Stimulated activated CD8-positive, alpha-beta memory T cell treated with anti-CD3 and anti-CD28 coated beads, Interleukin-12 subunit alpha, Interleukin-12 subunit beta, amount 100 ng/mL, for 24 hours (primary cell): ENCODE data around the gene KAT8.
"Not testable (repeated sequence)": the region's sequence is repeated elsewhere in the genome, so short reads cannot be mapped to it uniquely, and the experiment has no call there.

Experiments used
- DNase-seq: peaks from one replicate; pipeline ENCODE4 v3.0.0-alpha.2; 2020; ENCODE audit errors: extremely low read depth

Gene KAT8

GRCh38 chr16:31083981-31084380, 33.5 kb upstream of the KAT8 start:
- no peak for DNase-seq

- no peak for DNase-seq
These were observed 32.7 kb upstream of the KAT8 start for GRCh38 chr16:31084584-31085302.

- DNase-seq: no peak
These were observed 32.1 kb upstream of the KAT8 start for GRCh38 chr16:31085411-31085810.

- DNase-seq: no peak
These were observed 31.4 kb upstream of the KAT8 start for GRCh38 chr16:31085873-31086628.

DNA sequence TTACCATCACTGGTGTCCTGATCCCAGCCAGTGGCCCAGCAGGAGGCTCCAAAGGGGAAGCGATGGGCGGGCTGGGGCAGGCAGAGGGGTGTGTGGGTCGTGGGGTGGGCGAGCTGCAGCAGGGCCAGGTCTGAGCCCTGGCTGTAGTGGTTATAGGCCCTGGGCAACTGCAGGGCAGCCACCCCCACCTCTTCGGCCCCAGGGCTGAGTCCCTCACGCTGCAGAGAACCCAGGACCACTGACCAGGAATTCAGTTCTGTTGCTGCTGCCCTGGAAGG, 30.9 kb upstream of the KAT8 start:
- DNase-seq: no peak

DNA sequence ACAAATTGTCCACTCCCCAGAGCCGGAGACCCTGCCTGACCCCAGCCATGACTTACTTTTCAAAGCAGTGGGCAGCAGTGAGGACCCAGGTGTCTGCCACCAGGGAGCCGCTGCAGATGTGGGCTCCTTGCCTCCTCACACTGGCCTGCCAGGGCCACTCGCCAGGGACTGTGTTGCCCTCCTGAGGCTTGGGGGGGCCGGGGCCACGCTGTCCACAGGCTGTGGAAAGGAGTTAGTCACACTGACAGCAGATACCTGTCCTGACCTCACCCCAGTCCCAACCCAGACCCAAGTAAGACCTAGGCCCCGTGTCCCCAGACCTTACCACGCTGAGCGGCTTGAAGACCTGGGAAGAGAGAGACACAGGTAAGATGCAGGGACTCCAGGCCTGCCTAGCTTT, 30.0 kb upstream of the KAT8 start:
- no peak for DNase-seq

DNA sequence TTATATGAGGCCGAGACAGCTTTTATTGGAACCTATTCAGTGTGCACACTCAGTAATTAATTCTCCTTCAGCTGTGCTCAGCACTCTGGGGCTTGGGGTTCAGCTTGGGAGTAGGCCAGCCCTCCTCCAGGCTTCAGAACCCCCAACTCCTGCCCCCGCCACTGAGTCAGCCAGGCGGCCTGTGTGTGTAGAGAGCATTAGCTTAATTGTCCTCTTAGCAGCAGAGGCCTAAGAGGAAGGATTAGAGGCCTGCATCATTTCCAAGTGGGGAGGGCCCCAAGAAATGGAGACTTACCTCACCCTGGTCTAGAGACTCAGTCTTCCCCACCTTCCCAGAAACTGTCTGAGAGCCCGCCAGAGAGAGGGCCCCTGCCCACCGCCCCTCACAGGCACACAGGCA, 29.5 kb upstream of the KAT8 start:
- DNase-seq: no peak

GRCh38 chr16:31088459-31089183, 28.8 kb upstream of the KAT8 start, which contains the start of gene PRSS53:
Gene PRSS53, minus strand, starts transcription at chr16:31088943. Its CDS starts 134 bp downstream, at chr16:31088809.
- no peak for DNase-seq

DNA sequence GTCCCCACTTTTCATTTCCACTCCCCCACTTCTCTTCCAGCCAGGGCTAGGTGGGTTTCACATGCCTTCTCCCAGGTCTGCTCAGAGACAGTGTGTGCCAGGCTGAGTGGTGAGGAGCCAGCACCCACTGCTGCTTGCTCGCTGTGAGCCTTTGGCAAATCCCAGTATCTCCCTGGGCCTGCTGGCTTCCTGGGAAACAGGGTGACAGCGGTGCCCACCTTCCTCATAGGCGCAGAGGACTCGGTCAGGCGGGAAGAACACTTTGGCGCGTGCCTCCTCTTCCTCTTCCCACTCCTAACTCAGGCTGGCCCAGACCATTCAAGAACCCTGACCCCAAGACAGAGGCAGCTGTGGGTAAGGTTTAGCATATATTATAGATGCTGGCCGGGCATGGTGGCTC, 28.3 kb upstream of the KAT8 start:
- no peak for DNase-seq

DNA sequence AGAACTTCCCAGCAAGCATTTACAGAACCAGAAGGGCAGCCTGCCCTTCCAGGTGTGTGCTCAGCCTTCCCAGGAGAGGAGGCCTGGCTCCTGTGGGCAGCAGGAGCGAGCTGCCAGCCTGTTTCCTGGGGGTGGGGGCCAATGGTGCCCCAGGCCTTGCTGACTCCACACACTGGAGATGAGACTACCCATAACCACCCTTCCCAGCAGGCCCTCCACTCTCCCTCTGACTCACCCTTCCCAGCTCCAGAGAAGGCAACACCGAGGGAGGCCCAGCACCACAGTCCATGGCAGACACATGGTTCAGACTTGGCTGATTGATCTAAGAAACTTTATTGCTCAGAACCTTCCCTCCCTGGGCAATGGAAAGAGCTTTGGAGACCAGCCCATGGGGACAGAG, 26.9 kb upstream of the KAT8 start:
- DNase-seq: no peak

- DNase-seq: no peak
These were observed 25.1 kb upstream of the KAT8 start for GRCh38 chr16:31092330-31092729.

DNA sequence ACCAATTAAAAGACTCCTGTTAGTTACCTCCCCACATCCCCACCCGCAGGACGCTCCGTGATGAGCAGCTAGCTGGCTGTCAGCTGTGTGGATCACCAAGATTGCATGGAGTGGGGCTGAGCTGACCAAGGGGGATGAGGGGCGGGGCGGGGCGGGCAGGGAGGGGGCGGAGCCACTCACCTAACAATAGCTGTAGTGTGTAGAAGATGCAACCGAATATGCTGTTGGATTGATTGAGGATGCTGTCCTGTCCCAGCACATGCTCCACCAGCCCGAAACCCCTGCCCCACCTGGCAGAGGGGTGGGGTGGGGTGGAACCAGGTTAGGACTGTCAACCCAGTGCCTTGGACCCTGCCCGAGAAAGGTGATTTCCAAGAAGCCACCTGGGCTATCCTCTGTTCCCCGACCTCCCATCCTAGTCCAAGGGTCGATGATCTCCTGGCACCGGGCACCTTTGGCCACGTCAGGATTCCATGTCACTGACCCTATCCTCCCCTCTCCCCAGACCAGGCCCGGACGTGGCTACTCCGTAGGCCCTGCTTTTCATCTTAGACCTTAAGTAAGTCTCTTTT, 24.2 kb upstream of the KAT8 start:
- DNase-seq: no peak

- no peak for DNase-seq
These were observed 23.4 kb upstream of the KAT8 start for GRCh38 chr16:31094088-31094423.

GRCh38 chr16:31094424-31095120, 22.9 kb upstream of the KAT8 start, which contains the start of gene VKORC1:
Gene VKORC1, minus strand, starts transcription at chr16:31094797. Its CDS starts 68 bp downstream, at chr16:31094729.
- peak; percentile 66 for DNase-seq

DNA sequence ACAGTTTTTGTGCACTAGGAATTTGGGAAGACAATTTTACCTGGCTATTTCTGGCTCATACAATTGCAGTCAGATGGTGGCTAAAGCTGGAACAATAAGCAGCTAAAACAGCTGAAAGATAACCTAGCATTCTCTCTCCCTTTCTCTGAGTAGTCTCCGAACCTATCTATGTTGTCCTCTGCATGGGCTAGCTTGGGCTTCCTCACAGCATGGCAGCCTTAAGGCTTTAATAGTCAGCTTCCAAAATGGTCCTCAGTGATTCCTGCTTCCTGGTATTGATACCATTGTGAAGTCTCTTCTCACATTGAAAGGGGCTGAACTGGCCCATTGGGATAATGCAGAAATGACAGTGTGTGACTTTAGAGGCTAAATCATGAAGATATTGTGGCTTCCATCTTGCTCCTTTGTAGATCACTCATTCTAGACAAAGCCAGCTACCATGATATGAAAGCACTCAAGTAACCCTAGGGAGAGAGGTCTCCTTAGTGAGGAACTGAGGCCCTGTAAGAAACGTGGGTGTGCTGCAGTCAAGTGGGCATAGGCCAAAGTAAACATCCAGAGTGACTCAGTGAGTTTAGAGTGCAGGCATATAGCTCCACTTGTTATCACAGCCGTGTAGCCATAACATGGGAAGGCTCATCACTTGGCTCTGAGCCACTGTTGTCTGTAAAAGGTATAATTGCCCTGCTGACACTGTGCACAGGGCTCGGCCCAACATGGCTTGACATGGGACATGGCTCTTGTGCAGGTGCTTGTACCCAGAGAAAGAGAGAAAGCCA, 17.4 kb upstream of the KAT8 start:
- DNase-seq: no peak

DNA sequence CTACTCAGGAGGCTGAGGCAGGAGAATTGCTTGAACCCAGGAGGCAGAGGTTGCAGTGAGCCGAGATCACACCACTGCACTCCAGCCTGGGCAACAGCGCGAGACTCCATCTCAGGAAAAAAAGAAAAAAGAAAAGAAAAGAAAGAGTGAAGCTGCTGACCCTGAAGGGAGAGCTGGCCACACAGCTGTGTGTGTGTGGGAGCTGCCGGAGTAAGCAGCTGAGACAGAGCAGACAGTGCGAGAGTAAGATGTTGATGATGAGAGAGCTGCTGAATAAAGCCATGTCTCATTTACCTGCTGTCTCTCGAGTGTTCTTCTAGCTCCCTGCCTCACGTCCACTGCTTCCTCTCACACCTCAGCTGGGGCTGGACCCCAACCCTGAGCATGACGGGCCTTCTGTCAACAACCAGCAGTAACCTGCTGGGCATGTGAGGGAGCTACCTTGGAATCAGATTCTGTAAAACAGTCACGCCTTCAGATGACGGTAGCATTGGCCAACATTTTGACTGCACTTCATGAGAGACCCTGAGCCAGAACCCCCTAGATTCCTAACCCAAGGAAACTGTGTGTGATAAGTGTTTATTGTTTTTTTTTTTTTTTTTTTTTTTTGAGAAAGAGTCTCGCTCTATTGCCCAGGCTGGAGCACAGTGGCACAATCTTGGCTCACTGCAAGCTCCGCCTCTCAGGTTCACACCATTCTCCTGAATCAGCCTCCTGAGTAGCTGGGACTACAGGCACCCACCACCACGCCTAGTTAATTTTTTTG, 16.4 kb upstream of the KAT8 start:
- not testable (repeated sequence) for DNase-seq

DNA sequence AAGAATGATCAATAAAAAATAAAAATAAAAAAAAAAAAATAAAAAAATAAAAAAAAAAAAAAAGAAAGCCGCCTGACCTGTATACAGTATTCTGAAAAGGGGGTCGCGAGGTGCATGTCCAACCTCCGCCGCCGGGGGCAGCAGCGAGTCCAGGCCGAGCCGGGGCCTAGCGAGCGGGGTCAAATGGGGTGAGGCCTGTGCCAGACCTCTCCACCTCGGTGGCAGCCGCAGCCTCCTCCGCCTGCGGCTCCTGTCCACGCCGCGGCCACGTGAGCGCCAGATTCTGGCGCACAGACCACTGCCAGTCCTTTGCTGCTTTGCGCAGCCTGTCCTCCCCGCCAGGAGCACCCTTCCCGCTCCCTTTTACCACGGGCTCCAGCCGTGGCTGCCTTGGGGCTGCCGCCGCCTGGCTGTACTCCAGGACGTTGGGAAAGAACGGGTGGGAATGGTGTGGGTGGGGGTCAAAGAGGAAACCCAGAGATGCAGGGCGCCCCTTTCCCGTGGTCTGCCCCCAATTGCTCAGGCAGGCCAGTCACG, 11.7 kb upstream of the KAT8 start:
- peak; percentile 54 for DNase-seq

DNA sequence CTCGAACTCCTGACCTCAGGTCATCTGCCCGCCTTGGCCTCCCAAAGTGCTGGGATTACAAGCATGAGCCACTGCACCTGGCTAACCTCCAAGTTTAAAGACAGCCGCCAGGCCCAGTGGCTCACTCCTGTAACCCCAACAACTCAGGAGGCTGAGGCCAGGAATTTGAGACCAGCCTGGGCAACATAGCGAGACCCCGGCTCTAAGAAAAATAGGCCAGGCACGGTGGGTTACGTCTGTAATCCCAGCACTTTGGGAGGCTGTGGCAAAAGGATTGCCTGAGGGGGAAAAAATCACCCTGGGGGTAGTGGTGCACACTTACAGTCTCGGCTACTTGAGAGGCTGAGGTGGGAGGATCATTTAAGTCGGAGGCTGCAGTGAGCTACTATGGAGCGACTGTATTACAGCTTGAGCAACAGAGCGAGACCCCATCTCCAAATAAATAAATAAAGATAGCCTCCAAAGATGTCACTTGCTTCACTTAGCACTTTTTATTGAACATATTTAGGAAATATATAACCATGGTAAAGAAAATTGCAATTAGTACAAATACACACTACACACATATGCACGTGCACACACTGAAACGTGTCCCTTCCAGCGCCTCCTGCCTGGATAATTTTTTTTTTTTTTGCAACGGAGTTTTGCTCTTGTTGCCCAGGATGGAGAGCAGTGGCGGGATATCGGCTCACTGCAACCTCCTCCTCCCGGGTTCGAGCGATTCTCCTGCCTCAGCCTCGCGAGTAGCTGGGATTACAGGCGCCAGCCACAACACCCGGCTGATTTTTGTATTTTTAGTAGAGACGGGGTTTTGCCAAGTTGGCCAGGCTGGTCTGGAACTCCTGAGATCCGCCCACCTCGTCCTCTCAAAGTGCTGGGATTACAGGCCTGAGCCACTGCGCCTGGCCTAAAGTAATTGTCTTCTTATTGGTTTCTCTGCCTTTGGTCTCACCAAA, 10.7 kb upstream of the KAT8 start:
- DNase-seq: no peak

GRCh38 chr16:31107465-31107867, 10.0 kb upstream of the KAT8 start:
- DNase-seq: no peak
